Muscle layer of duodenum (tissue), 2 donors: ENCODE results near the gene RIPK1.

Experiments used
- H3K27ac ChIP-seq: one replicate; pipeline ENCODE4 v1.7.0; 2013; ENCODE audit warnings: mild to moderate bottlenecking, low read length
- H3K27me3 ChIP-seq: one replicate; pipeline ENCODE4 v1.7.0; 2013; ENCODE audit warnings: low read depth, mild to moderate bottlenecking, control low read depth, low read length
- H3K36me3 ChIP-seq, 2 donors: one replicate each; pipeline ENCODE4 v1.7.0; 2013; ENCODE audit warnings: low read length in 2 of 2, control low read depth in 1 of 2, mild to moderate bottlenecking in 1 of 2; ENCODE audit not compliant: insufficient read depth in 2 of 2, control insufficient read depth in 1 of 2
- H3K4me1 ChIP-seq, 2 donors: one replicate each; pipeline ENCODE4 v1.7.0; 2013; ENCODE audit warnings: low read length in 2 of 2, mild to moderate bottlenecking in 2 of 2, control low read depth in 1 of 2, moderate library complexity in 1 of 2; ENCODE audit not compliant: insufficient read depth in 2 of 2, control insufficient read depth in 1 of 2
- H3K4me3 ChIP-seq, 2 donors: one replicate each; pipeline ENCODE4 v1.7.0; 2013; ENCODE audit warnings: low read length in 2 of 2, low read depth in 1 of 2, mild to moderate bottlenecking in 1 of 2
- H3K9me3 ChIP-seq, 2 donors: one replicate each; pipeline ENCODE4 v1.7.0; 2013; ENCODE audit warnings: low read length in 2 of 2, control low read depth in 1 of 2, mild to moderate bottlenecking in 1 of 2; ENCODE audit not compliant: control insufficient read depth in 1 of 2
- donor health status: healthy.

The RIPK1 gene

DNA sequence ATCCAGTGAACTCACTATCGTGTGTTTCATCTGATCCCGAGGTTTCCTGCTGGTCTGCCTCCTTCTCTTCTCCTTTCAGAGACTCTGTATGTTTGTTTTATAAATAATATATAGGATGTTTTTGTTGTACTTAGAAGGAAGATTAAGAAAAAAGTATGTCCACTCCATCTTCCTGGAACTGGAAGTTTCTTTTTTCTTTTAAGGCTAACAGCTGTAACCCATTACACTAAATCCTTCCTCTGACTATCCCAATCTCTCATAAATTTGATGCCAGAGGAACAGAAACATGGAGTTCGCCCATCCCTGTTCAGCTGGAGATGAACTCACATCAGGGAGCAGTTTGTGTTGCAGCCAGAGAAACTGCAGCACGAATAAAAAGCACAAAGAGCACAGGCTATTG, 20.7 kb downstream of the RIPK1 start:
- Histone ChIP-seq H3K9me3 (no peaks in the 10 kb centered on the region), H3K4me3 (no peak overlapping the region), H3K27me3 (no peaks in the 10 kb centered on the region), H3K36me3 (peaks cover 26 to 39% of the 10 kb centered on the region in 2 donors), H3K4me1 (no peaks in the 10 kb centered on the region), H3K27ac (peak overlapping the region; percentile 48)

DNA sequence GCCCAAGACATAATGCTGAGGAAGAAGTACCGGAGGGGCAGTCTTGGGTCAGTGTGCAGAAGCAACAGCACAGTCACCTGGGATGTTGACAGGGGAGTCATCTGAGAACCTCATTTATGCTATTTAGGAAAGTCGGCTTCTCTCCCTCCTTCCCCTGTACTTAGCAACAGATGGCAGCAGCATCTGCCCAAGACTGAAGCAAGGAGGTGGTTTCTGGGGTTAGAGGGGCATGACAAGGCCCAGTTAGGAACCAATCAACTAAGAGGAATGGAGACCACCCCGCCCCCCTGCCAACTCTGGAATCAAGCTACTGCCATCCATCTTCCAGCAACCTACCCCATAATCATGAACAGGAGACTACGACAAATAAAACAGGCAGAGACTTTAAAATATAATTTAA, 21.7 kb downstream of the RIPK1 start:
- Histone ChIP-seq H3K9me3 (no peaks in the 10 kb centered on the region), H3K36me3 (peaks cover 25 to 35% of the 10 kb centered on the region in 2 donors), H3K27me3 (no peaks in the 10 kb centered on the region), H3K27ac (no peak overlapping the region), H3K4me3 (no peak overlapping the region), H3K4me1 (no peaks in the 10 kb centered on the region)

DNA sequence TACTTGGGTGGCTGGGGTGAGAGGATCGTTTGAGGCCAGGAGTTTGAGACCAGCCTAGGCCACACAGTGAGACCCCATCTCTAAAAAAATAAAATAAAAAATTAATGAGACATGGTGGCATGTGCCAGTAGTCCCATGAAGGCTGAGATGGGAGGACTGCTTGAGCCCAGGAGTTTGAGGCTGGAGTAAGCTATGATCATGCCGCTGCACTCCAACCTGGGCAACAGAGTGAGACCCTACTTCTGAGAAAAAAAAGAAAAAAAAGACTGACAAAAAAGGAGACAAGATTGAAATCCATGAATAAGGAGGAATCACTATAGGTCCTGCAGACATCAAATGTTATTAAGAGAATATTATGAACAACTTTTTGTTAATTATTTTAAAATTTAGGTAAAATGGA, 26.5 kb downstream of the RIPK1 start:
- no peak overlapping the region for H3K4me3 ChIP-seq
- H3K9me3 ChIP-seq = no peaks in the 10 kb centered on the region
- peaks cover 20 to 28% of the 10 kb centered on the region in 2 donors for H3K36me3 ChIP-seq
- no peaks in the 10 kb centered on the region for H3K4me1 ChIP-seq
- no peak overlapping the region for H3K27ac ChIP-seq
- no peaks in the 10 kb centered on the region for H3K27me3 ChIP-seq

DNA sequence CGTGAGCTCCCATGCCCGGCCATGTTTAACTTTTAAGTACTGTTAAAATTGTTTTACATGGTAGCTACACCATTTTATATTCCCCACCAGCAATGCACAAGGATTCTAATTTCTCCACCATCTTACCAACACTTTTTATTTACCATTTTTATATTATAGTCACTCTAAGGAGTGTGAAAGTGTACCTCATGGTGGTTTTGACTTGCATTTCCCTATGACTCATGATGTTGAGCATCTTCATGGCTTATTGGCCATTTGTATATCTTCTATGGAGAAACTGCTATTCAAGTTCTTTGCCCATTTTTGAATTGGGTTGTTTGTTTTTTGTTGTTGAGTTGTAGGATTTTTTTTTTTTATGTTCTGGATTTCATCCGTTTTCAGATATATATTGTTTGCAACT, 34.6 kb downstream of the RIPK1 start:
- no peaks in the 10 kb centered on the region for H3K4me1 ChIP-seq
- H3K9me3 ChIP-seq = no peaks in the 10 kb centered on the region
- peaks cover 50 to 60% of the 10 kb centered on the region in 2 donors for H3K36me3 ChIP-seq
- H3K4me3 ChIP-seq = no peak overlapping the region
- H3K27me3 ChIP-seq = no peaks in the 10 kb centered on the region
- H3K27ac ChIP-seq = no peak overlapping the region

DNA sequence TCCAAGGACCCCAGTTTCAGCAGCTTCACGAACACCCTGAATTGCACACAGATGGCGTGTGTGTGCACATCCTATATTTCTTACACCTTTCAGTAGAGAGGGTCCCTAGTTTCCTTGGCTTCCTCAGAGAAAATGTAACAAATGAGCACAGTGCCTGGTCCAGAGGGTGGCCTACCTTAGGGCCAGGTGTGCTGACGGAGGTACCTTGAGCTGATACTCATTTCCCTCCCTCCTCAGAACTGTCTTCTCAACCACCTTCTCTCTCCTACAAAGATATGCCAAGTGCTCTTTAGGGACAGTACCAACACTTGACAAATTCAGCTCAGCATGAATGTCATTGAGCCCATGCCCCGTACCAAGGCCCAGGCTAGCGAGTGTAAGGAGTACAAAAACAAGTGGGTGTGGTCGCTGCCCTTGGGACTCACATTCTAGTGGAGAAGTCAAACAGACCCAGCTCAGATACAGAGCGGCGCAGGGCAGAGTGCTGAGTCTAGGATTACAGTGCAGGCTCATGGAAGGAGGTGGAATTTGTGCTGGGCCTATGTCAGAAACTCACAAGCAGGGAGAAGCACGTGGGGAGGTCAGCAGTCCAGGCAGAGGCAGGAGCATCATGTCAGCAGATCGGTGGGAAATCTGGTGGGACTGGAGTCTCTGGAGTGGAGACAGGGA, 40.6 kb downstream of the RIPK1 start:
- Histone ChIP-seq H3K36me3 (peaks cover 73% of the 10 kb centered on the region in 2 donors), H3K4me3 (no peak overlapping the region), H3K4me1 (no peaks in the 10 kb centered on the region), H3K27me3 (no peaks in the 10 kb centered on the region), H3K9me3 (no peaks in the 10 kb centered on the region), H3K27ac (no peak overlapping the region)

DNA sequence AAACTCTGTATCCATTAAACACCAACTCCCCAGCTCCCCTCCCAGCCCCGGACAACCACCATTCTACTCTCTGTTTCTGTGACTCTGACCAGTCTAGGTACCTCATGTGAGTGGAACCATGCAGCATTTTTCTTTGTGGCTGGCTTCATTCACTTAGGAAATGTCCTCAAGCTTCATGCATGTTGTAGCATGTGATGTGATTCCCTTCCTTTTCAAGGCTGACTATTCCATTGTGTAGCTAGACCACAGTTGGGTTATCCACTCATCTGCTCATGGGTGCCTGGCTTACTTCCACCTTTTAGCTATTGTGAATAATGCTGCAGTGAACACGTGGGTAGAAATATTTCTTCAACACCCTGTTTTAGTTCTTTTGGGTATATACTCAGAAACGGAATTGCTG, 41.5 kb downstream of the RIPK1 start:
- no peaks in the 10 kb centered on the region for H3K4me1 ChIP-seq
- no peak overlapping the region for H3K27ac ChIP-seq
- no peak overlapping the region for H3K4me3 ChIP-seq
- H3K27me3 ChIP-seq = no peaks in the 10 kb centered on the region
- H3K9me3 ChIP-seq = no peaks in the 10 kb centered on the region
- peaks cover 73% of the 10 kb centered on the region in 2 donors for H3K36me3 ChIP-seq

DNA sequence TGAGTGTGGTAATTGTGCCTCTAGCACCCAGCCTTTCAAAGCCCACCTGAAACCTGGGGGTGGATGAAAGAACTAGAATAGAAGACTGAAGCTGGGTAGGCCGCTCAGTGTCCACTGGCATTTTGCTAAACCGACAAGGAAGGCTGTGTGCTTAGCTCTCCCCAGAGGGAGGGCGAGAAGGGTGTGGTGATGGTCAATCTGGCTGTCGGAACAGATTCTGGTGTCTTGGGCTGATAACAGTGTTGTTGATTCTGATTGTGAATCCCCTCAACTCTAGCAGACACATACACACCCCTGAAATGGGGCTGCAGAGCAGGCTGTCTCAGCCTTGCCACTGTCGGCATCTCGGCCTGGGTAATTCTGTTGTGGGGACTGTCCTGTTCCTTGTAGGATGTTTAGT, 46.1 kb downstream of the RIPK1 start:
- Histone ChIP-seq H3K27ac (no peak overlapping the region), H3K4me3 (no peak overlapping the region), H3K9me3 (no peaks in the 10 kb centered on the region), H3K36me3 (peaks cover 41 to 47% of the 10 kb centered on the region in 2 donors), H3K27me3 (no peaks in the 10 kb centered on the region), H3K4me1 (peaks cover 0 to 11% of the 10 kb centered on the region in 2 donors)

DNA sequence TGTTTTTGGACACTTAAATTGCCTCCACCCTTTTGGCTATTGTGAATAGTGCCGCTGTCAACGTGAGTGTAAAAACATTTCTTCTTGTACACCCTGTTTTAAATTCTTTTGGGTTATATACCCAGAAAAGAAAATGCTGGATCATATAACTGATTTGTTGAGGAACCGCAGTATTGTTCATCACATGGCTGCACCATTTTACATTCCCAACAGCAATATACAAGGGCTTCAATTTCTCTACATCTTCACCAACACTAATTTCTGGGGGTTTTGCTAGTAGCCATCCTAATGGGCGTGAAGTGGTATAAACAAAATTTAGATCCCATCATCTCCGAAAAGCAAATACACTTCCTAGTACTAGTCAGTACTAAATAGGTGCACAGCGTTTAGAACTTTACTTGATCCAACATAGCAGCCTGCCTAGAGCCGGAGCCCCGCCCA, 49.6 kb downstream of the RIPK1 start:
- Histone ChIP-seq H3K27ac (peak overlapping the region; percentile 65), H3K27me3 (no peaks in the 10 kb centered on the region), H3K36me3 (peaks cover 14 to 26% of the 10 kb centered on the region in 2 donors), H3K9me3 (no peaks in the 10 kb centered on the region), H3K4me3 (peak overlapping the region; percentile 75 to 82), H3K4me1 (peaks cover 0 to 14% of the 10 kb centered on the region in 2 donors)

DNA sequence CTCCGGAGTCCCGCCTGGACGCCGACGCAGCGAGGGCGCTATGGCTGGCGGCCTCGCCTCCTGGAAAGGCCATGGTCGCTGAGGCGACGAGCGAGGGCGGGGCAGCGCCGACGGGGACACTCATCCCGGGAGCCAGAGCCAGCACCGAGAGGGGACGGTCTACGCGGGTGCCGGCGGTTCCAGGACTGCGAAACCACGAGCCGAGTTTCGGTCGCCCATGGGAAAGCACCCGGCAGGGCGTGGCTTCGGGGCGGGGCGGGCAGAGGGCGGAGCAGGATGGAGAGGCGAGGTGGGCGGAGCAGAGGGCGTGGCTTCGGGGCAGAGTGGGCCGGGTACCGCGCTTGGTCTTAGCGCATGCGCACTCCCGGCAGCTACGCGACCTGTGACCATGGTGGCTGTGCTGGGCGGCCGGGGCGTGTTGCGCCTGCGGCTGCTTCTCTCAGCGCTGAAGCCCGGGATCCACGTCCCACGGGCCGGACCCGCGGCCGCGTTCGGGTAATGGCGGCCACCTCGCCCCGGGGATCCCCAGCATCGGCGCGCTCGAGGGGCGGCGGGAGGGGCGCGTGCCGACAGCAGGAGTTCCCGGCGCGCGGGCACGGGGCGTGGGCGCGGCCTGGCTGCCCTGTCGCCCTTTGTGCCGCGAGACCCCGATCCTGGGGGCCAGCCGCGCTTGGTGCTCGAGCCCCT, 50.2 kb downstream of the RIPK1 start, which contains the start of gene BPHL:
Gene BPHL (plus strand): TSS at position 359 of the 687 bp plus-strand sequence. CDS start 30 bp downstream, at position 389.
- peaks cover 0 to 14% of the 10 kb centered on the region in 2 donors for H3K4me1 ChIP-seq
- peak within 1 kb of the TSS; percentile 65 for H3K27ac ChIP-seq
- no peaks in the 10 kb centered on the region for H3K27me3 ChIP-seq
- H3K9me3 ChIP-seq = no peaks in the 10 kb centered on the region
- H3K36me3 ChIP-seq = peaks cover 12 to 21% of the 10 kb centered on the region in 2 donors
- peak within 1 kb of the TSS; percentile 75 to 82 for H3K4me3 ChIP-seq

DNA sequence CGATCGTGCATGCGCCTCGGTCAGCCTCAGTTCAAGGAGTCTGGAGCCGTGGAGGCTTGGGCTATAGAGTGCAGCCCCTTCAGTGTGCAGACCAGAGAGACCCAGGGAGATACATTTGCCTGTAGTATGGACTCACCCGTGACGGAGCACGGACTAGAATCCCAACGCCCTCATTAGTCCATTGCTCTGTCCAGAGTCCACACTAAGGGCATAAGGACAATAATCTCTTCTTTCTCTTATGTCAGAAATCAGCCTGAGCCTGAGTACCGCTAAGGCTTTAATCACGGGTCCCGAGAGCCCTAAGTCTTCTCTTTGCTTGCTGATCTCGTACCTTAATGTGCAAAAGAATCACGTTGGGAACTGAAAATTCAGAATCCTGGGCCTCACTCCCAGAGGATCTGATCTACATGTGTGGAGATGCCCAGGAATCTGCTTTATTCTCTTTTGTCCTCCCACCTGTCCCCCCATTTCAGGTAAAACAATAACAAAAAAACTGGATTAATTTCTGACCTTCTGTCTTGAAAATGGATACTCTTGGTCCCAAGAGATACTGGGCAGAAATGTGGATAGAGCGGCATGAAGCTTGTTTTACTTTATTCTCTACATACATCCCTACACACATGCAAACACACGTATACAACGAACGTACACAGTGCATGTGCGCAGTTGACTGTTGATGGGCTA, 50.9 kb downstream of the RIPK1 start:
- Histone ChIP-seq H3K27me3 (no peaks in the 10 kb centered on the region), H3K4me3 (peak overlapping the region; percentile 75 to 82), H3K27ac (peak overlapping the region; percentile 54), H3K4me1 (peaks cover 0 to 14% of the 10 kb centered on the region in 2 donors), H3K36me3 (peaks cover 7 to 14% of the 10 kb centered on the region in 2 donors), H3K9me3 (no peaks in the 10 kb centered on the region)

DNA sequence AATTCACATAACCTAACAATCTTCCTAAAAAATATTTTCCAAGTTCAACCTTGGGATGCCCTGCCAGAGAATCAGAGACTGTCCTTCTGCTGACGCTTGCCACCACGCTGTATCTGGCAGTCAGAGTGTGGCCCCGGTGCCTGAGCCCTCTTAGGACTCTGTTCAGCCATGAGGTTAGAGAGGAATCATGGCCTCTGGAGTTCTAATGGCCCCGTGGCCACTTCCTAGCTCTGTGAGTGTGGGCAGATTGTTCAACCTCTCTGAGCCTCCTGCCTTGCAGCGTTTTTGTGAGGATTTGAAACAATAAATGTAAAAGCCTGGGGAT, 52.4 kb downstream of the RIPK1 start:
- no peak overlapping the region for H3K27ac ChIP-seq
- H3K4me3 ChIP-seq = no peak overlapping the region
- peaks cover 0 to 14% of the 10 kb centered on the region in 2 donors for H3K4me1 ChIP-seq
- no peaks in the 10 kb centered on the region for H3K36me3 ChIP-seq
- H3K9me3 ChIP-seq = no peaks in the 10 kb centered on the region
- H3K27me3 ChIP-seq = no peaks in the 10 kb centered on the region
